Caki2 (cell line): ENCODE data around the gene KAT8. TPM values are rescaled to one million over a fixed set of nuclear protein-coding genes. Genes with fewer than 3 reads are reported as not detected.

Experiments used
- DNase-seq: peaks from one replicate; pipeline ENCODE4 v3.0.0-alpha.2; 2015; ENCODE audit warnings: low read depth
- in situ Hi-C: cut with HindIII; loops from 2 replicates; pipeline ENCODE4 v1.10.0; 2016; ENCODE audit warnings: low sequenced_read_pairs, low pct_unique_long_range_greater_than_20kb, mixed read lengths
- total RNA-seq: library from RNA; depleted of rRNA; stranded (reverse); fragments of >200 nt; shearing (Covaris generic); gene quantifications from 2 replicates; pipeline ENCODE4 v1.2.3, GENCODE V29; 2014; ENCODE audit warnings: low replicate concordance; rRNA removed

Gene KAT8
- 102 and 108 TPM in 2 replicates for total RNA-seq

GRCh38 chr16:31117384-31118222 lies at the start of gene KAT8:
KAT8 (plus strand) TSS chr16:31117664; CDS start chr16:31117682, 18 bp downstream.
- in situ Hi-C loops: no loop called here
- peak; percentile 99 for DNase-seq

- DNase-seq: no peak
- in situ Hi-C loops: no loop called here
These were observed 45.6 kb upstream of the KAT8 start for GRCh38 chr16:31071861-31072260.

GRCh38 chr16:31072540-31073141 lies 44.8 kb upstream of the KAT8 start:
- in situ Hi-C loops: no loop called here
- no peak for DNase-seq

GRCh38 chr16:31073142-31073969 lies 44.1 kb upstream of the KAT8 start:
- peak; percentile 96 for DNase-seq
- in situ Hi-C loops: no loop called here

- in situ Hi-C loops: no loop called here
- DNase-seq: peak; percentile 98
These were observed 43.3 kb upstream of the KAT8 start, which contains the start of the genes ZNF646 and ZNF668 for GRCh38 chr16:31073970-31074813. ZNF646 (plus strand) TSS chr16:31074422; CDS start chr16:31076325, 1,903 bp downstream. ZNF668 (minus strand) TSS chr16:31074240; CDS start chr16:31064459, 9,781 bp downstream.

GRCh38 chr16:31074814-31075183 lies 42.7 kb upstream of the KAT8 start:
- DNase-seq: no peak
- in situ Hi-C loops: no loop called here

- in situ Hi-C loops: no loop called here
- DNase-seq: no peak
These were observed 41.1 kb upstream of the KAT8 start for GRCh38 chr16:31076319-31076718.

GRCh38 chr16:31077024-31077423 lies 40.4 kb upstream of the KAT8 start:
- in situ Hi-C loops: no loop called here
- DNase-seq: no peak

- in situ Hi-C loops: no loop called here
- DNase-seq: no peak
These were observed 39.7 kb upstream of the KAT8 start for GRCh38 chr16:31077592-31078396.

- DNase-seq: no peak
- in situ Hi-C loops: no loop called here
These were observed 38.7 kb upstream of the KAT8 start for GRCh38 chr16:31078597-31079341.

GRCh38 chr16:31079342-31079944 lies 38.0 kb upstream of the KAT8 start:
- in situ Hi-C loops: no loop called here
- DNase-seq: no peak

- DNase-seq: no peak
- in situ Hi-C loops: no loop called here
These were observed 37.3 kb upstream of the KAT8 start for GRCh38 chr16:31080035-31080629.

- in situ Hi-C loops: no loop called here
These were observed 36.6 kb upstream of the KAT8 start for GRCh38 chr16:31080756-31081419.

GRCh38 chr16:31081428-31082351 lies 35.8 kb upstream of the KAT8 start:
- no peak for DNase-seq
- in situ Hi-C loops: no loop called here

More at GRCh38 chr16:31080756-31081419, 36.6 kb upstream of the KAT8 start:
- DNase-seq: no peak
